ENCODE measurements around the gene CPXM1.

CPXM1 gene

DNA sequence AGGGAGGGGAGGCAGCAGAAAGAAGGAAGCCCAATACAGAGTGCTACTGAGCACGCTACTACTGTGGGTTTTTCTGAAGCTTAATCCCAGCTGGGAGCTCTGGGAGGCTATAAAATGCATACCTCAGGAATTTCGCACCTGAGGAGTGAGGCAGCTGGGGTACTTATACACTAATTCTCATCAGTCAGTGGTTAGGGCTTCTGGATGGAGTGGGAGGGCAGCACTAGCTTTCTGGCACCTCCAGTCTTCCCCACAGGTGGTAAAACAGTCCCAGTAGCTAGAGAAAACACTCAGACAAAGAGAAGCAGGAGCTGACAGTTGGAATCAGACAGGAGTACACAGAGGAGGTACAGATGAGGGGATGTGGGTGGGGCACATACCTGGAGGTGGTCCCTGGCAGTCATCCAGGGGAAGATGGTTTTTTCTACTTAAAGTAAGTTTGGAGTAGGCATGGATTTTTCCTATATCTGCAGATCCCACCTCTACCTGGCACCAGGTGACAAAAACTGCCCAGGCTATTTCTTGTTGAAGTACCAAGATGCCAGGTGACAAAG is 37.8 kb downstream of the CPXM1 start:
- DNase-seq, result no peak

DNA sequence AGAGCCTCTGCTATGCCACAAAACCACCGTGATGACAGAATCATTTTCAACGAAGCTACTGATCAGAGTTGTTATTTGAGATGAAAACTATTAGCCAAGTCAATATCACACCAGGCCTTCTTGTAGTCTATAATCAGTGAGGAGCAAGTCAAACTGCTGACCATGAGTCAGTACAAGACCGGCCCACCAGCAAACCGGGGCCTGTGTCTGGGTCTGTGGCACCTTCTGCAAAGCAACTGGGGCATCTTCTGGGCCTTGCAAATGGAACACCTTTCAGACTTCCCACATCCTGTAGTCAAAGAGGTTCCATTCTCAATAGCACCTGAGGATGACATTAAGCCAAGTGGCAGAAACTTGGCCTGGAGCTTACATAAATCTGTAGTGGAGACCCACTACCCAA is 38.5 kb downstream of the CPXM1 start:
- DNase-seq, result no peak

DNA sequence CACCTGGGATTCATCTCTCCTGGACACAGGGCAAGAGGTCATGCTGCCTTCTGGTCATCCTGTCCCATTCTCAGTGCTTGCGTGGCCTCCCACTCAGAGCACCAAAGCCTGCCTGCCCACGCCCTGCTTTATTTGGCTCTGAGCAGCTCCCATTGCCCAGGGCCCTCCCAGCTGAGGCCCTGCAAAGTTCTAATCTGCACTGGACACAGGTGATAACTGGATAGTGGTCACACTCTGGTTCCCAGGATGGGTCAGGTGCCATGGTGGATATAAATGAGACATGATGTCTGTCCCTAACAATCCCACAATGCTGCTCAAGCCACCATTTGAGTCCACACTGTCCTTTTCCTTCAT is 39.5 kb downstream of the CPXM1 start:
- DNase-seq, result no peak

DNA sequence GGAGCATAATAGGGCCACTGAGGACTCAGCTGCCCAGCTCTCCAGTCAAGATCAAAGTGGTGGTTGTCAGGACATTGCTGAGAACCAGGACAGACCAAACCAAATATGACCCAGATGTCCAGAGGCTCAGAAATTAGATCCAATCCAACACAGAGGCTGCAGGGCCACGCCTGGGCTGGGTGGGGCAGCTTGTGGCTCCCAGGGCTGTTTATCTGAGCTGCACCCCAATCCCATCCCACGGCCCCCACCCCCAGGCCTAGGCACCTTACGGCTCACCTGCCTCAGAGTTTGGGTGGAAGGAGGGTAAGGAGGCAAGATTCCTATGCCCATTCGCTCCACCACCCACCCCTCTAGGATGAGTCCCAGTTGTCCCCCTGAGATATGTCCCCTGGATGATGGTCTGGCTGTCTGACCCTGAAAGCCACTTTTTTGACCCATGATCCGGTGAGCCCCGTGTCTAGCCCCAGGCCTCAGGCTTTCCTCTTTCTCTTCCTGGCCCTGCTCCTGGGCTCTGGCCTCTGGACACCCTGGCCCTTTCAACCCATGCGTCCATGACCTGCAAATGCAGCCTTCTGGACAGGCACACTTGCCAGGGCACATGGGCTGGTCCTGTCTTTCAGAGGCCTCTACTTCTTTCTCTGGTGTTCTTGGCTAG is 40.0 kb downstream of the CPXM1 start:
- DNase-seq, result no peak

DNA sequence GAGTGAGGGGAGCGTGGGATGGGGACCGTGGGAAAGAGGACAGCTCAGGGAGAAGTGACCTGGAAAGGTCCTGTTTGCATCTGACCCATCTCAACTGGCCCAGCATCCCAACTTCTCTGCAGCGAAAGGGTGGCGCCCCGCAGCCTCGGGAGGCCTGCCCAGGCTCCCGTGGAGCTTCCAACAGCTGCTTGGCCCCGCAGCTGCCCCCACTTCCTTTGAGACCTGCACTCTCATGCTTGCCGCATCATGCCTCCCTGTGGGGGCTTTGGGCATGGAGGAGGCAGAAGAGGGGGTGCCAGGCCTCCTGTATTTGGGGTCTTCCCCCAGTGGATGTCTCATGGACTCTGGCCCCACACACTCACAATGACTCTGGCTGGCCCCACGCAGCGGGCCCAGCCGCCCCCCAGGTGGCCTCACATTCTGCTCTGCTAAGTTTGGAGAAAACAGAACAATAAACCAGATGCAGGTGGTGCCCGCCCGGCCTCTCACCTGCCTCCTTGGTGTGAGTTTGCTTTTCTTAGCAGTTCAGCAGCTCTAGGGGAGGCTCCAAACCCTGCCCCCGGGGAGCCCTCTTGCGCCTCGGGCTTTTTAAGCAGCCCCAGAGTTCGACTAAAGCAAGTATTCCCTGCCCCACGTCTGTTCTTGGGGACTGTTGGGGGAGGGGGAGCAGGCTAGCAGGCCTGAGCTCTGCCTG is 40.7 kb downstream of the CPXM1 start:
- no peak for DNase-seq

DNA sequence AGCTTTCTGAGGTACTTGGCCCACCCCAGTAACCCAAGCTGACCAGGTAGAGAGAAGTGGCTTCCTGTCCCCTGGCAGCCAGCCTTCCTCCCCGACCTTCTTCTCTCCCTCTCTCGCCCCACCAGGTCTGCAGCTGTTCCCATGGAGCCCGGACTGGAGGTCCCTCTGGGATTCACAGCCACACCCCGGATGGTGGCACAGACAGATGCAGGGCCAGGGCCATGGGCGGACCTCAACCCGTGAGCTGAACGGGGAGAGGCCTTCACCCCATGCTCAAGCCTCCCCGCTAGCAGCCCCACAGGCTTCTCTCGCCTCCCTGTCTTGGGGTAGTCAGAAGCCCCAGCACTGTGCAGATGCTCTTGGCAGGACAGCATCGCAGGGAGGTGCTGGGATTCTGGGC is 41.3 kb downstream of the CPXM1 start:
- DNase-seq, result no peak

DNA sequence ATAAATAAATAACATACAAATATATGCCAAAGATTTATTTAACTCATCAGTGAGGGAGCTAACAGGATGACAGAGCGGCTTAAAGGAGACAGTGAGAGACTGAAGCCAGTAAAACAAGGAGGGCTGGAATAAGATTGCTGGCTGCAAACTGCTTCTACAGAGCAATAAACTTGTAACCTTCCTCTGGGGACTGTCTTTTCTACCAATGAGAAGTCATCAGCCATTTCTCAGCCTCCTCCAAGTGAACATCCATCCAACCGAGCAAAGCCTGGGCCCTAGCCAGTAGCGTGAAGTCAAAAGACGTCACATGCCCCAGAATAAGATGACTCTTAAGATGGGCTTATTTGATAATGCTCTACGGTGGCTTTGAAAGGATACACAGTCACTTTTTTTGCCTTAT is 42.5 kb downstream of the CPXM1 start:
- DNase-seq, result no peak

DNA sequence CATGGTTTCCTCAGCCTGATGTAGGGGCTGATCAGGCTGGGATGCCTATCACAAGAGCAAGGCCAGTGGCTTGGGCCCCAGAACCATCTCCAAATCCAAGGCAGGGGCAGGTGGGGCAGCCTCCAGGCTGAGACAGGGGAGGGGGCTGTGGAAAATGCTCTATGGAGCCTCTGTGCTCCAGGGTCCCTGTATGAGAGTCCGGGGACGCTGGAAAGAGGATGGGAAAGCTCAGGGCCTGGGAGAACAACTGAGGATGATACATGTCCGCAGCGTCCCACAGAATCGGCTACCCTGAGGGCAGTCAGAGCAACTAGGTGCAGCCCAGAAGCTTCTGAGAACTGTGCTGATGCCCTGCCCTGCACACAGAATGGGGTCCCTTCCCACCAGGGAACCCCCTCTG is 43.4 kb downstream of the CPXM1 start:
- DNase-seq, result no peak

DNA sequence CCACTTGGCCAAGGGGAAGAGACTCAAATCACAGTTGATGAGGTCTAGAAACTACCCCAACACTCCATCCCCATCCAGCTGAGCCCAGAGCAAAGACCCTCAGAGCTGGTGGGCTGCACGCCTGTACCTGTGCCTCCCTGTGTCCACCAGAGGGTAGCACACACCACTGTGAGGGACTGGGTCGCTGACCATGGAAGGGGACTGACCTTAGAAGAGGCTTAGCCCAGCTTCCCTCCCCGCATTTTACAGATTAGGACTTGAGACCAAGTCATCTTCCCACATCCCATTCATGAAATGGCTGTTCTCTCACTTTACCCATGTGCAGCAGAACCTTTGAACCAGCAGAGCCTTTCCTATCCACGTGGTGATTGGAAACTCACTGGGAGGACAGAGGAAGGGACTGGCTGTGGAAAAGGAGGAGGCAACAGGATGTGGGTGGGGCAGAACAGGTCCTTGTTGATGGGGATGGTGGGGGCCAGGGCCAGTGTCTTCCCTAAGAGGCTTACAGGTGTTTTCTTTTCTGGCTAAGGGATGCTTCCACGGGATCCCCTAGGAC is 44.3 kb downstream of the CPXM1 start:
- DNase-seq, result no peak

DNA sequence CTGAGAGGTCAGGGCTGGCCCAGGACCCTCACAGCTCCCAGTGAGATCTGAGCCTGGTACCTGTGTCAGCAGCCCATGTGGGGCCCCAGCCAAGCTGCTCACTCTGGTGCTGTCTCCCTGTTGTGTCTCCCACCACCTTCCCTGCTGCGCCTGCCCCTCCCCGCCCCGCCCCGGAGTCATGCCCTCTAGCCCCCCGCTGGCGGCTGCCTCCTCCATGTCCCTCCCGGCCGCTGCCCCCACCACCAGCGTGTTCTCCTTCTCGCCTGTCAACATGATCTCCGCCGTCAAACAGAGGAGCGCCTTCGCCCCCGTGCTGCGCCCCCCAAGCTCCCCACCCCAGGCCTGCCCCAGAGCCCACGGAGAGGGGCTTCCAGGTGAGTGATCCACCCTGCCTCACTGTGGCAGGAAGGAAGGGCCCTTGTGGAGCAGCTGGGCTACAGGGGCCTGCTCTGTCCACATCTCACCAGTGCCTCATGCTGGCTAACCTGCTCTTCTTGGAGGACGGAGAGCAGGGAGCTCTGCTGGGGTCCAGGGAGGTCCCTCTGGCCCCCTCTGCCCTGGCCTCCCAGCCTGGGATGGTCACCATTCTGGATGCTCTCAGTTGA is 44.9 kb downstream of the CPXM1 start:
- DNase-seq, result no peak

DNA sequence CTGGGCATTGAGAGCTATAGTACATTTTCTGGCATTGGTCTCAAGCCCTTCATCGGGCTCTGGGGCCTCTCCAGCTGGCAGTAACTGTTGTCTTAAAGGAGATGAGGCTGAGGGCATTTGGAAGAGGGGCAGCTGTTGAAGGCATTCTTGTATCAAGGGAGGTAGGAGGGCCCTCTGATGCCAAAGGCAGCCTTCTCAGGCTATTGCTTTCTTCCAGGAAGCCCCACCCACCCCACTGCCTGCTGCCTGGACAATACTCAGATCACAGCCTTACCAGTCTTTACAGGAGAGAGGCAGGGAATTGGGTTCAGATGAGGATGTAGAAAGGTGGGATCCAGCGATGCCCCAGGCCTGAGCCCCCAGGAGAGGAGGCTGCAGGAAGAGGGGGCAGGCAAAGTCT is 46.0 kb downstream of the CPXM1 start:
- DNase-seq, result no peak

DNA sequence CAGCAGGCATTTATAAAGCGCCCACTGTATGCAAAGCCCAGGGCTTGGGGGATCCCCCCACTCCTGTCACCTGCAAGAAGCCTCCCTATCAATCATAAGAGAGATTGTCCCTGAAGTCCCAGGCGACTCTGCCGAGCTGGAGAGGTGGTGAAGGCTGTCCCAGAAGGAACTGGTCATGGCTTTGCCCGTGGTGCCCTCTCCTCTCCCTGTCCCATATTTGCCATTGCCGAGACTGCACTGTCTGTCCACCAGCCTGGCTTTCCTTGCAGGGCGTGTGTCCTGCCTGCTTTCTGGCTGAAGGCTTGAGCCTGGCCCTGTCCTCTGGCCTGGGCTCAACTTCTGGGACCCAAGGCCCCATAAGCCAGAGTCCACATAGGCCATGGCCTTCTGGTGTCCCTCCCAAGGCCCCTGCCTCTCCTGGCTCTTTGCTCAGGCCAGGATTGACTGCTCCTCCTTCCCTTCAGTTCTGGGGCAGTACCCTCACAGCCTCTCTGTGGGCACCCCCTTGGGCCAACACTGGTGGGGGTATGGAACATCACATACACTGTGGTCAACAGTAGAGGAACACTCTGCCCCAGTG is 46.9 kb downstream of the CPXM1 start:
- no peak for DNase-seq

DNA sequence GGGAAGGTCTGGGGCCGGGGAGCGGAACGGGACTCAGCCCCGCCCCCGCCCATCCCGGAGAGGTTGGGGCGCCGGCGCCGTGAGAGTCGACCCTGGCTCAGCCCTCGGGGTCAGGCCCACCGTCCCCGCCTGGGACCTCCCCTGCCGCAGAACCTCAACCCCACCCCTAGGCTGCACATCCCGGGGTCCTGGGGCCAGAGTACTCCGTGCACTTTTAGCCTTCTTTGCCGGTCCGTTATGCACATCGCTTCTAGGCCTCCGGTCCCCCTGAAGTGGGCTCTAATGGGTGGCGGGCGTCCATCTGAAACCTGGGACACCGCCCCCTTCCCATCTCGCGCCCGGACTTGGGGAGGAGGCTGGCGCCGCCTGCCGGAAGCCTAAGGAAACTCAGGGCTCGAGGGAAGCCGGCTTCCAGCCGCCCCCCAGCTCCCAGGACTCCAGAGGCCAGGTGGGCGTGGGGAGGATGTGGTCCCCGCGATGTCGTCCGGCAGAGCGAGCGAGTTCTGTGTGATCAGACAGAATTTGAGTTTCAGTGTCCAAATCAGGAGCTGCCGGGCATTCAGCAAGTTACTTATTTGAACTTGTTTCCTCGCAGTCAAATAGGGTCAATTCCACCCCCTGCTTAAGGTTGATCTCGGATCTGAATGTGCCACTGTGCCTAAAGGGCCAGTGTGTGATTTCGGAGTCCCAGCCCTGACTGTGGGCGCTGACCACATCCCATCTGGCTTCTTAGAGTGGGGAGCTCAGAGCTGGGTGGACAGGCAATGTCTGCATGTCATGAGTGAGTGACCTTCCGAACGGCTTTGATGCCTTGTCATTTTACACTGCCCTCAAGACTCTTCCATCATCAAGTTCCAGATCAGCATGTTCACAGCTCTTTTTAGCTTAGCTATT is 47.6 kb downstream of the CPXM1 start:
- DNase-seq, result no peak

DNA sequence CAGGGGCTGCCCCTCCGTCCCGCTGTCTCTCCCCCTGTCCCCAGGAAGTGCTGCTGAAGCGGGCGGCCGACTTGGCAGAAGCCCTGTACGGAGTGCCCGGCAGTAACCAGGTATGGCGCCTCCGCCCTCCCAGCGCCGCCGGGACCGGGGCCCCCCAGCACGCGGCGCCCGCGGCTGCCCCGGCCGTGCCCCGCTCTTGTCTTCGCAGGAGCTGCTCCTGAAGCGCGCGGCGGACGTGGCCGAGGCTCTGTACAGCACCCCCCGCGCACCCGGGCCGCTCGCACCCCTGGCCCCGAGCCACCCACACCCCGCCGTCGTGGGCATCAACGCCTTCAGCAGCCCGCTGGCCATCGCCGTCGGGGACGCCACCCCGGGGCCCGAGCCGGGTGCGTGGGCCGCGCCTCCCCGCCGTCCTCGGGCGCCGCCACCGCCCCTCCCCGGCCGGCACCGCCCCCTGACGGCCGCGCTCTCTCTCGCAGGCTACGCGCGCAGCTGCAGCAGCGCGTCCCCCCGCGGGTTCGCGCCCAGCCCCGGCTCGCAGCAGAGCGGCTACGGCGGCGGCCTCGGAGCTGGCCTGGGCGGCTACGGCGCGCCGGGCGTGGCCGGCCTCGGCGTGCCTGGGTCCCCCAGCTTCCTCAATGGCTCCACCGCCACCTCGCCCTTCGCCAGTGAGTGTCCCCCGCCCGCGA is 48.4 kb downstream of the CPXM1 start:
- DNase-seq, result no peak

DNA sequence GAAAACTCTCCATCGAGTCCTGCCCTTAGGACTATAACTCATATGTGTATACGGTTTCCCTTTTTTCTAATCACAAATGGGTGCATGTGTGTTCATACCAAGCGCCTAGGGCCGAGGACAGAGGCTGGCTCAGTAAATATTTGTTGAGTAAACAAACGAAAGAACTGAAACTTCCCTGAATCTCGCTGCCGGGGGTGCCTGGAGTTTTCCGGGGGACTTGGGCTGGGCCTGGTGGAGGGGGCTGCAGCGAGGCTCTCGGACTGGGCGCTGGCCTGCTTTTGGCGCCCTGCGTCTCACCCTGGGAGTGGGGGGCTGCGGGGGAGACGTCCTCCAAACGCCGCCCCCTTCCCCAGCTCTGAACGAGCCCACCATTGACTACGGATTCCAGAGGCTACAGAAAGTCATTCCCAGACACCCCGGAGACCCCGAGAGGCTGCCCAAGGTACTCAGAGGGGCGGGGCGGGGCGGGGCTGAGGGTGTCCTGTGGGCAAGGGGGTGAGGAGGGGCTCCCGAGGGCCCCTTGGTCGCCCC is 49.0 kb downstream of the CPXM1 start:
- no peak for DNase-seq

DNA sequence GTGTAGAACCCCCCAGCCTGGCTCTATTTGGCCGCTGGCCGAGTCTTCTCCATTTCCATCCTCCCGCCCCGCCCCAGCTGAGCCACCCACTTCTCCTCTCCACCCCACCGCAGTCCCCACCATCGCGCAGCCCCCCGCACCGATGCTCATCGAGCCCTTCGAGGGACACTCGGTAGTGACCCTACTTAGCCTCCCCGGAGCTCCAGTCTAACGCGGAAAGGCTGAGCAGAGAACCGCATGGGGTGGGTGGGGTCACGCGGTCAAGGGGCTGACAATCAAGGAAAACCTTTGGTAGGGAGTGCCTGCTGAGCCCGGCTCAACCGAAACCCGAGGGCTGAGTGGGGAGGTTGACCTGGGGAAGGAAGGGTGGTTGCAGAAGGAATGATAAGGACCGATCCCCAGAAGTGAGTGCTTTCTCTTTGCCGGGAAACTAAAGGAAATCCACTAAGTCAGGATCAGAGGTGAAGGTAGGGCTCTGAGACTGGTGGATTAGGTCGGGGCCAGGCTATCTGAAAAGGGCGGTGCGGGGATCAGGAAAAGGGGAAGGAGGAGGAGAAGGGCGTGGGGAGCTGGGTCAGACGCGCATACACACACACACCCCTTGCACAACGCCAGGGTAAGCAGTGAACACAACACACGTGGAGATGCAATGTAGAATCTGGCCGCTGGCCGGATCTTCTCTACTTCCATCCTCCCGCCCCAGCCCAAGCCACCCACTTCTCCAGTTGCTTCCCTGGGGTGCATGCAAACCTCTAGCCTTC is 49.8 kb downstream of the CPXM1 start:
- DNase-seq, result no peak

DNA sequence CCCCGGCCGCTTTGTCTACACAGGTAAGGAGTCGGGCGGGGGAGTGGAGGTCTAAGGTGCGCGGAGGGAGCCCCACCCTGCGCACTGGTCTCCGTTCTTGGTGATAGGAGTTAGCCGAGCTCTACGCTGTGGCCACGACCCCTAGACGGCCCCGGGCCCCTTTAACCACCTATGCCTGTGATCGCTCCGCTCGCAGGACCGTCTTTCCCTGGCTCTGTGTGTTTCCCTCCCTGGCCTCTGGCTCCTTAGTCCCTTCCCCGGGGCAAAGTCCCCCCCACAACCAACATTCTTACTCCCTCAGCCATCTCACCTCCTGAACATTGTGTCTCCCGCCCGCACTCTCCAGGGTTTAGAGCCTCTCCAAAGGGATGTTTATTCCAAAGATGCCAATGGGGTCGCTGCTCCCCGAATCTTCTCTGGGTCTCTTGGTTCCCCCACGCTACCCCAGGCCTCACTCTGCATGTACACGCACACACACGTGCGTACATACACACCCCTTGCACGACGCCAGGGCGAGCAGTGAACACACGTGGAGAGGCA is 50.4 kb downstream of the CPXM1 start:
- no peak for DNase-seq

DNA sequence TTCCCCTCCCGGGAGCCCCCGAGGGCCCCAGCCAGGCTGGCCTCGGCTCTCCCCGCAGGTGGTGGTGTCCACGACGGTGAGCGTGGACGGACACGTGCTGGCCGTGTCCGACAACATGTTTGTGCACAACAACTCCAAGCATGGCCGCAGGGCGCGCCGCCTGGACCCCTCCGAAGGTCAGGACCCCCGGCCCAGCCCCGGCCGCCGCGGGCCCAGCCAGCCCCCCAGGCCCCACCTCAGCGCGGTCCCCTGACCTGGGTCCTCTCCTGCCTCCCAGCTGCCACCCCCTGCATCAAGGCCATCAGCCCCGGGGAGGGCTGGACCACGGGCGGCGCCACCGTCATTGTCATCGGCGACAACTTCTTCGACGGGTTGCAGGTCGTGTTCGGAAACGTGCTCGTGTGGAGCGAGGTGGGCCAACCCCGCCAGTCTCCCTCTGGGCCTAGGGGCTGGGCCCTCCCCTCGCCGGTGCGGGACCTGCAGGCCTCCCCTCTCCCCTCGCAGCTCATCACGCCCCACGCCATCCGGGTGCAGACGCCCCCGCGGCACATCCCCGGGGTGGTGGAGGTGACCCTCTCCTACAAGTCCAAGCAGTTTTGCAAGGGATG is 51.0 kb downstream of the CPXM1 start:
- DNase-seq, result no peak

DNA sequence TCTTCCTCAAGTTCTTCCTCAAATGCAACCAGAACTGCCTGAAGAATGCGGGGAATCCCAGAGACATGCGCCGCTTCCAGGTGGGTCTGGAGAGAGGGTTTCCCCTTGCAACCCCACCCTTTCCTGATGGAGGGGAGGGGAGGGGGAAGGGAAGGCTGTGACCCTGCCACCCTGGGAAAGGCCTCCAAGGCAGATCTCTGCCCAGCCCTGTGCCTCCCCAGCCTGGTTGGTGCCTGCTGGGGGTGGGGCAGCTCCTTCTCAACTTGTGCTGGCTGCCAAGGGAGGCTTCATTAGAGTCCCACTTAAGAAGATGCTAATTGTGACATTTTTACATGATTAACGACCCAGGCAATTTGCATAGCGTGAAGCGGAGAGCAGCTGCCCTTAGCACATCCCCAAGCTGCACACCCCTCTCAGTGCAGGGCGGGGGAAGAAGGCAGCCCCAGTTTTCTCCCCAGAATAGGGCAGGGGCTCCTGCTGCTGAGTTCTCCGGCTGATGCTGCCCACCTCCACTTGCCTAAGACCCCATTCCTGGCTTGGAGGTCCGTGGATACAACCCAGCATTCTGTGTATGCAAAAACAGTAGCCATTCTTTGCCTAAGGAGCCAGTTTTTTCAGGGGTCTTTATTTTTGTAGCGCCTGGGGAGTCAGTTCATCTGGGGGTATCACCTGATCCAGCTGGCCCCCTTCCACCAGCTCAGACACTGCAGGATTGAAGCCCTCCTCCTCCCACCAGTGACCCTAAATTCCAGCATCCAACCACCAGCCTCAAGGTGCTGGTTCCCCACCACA is 51.7 kb downstream of the CPXM1 start:
- no peak for DNase-seq
